ENCODE results near the gene SLC6A20. TPM values are rescaled to one million over a fixed set of nuclear protein-coding genes. Genes with fewer than 3 reads are reported as not detected.

SLC6A20 gene
- total RNA-seq, 1 experiment from 2014 or later: not detected

- H3K36me3 Mint-ChIP-seq (ENCODE audit: insufficient read depth, unreplicated experiment): no peaks in the 10 kb centered on the region
- H3K27me3 Mint-ChIP-seq (ENCODE audit: insufficient read depth, unreplicated experiment): peaks cover 55% of the 10 kb centered on the region
- no TSS peak for BruUV-seq (replicated peaks)
- CTCF ChIA-PET: no interaction called here
- peaks cover 12% of the 10 kb centered on the region for H3K9me3 Mint-ChIP-seq (ENCODE audit: unreplicated experiment)
- TF ChIP-seq CTCF (IDR thresholded peaks at IDR 0.05; ENCODE audit: unreplicated experiment): no peak
- no peak overlapping the region for H3K4me3 Mint-ChIP-seq (ENCODE audit: unreplicated experiment)
- H3K27ac Mint-ChIP-seq (ENCODE audit: low read depth, unreplicated experiment): no peak overlapping the region
- no peak for DNase-seq (ENCODE audit: unreplicated experiment)
- POLR2A ChIA-PET: interaction anchor here (0.6 kb wide), 1 partner anchor 543 kb away, joined by 3 read pairs; no protein-coding TSS in a partner anchor
- intact Hi-C loops (cut with micrococcal nuclease): no loop called here
- no peaks in the 10 kb centered on the region for H3K4me1 Mint-ChIP-seq (ENCODE audit: insufficient read depth, unreplicated experiment)
Observed at GRCh38 chr3:45794177-45794560, 2.2 kb downstream of the SLC6A20 start.

GRCh38 chr3:45793482-45794176, 2.7 kb downstream of the SLC6A20 start:
- Mint-ChIP-seq H3K4me3 (ENCODE audit: unreplicated experiment) (no peak overlapping the region), H3K9me3 (ENCODE audit: unreplicated experiment) (peaks cover 17% of the 10 kb centered on the region), H3K27ac (ENCODE audit: low read depth, unreplicated experiment) (no peak overlapping the region), H3K4me1 (ENCODE audit: insufficient read depth, unreplicated experiment) (no peaks in the 10 kb centered on the region), H3K27me3 (ENCODE audit: insufficient read depth, unreplicated experiment) (peaks cover 55% of the 10 kb centered on the region), H3K36me3 (ENCODE audit: insufficient read depth, unreplicated experiment) (no peaks in the 10 kb centered on the region)
- intact Hi-C loops (cut with micrococcal nuclease): no loop called here
- BruUV-seq (replicated peaks): no TSS peak
- no peak for DNase-seq (ENCODE audit: unreplicated experiment)
- TF ChIP-seq CTCF (IDR thresholded peaks at IDR 0.05; ENCODE audit: unreplicated experiment): no peak
- POLR2A ChIA-PET: interaction anchor here (0.6 kb wide), 1 partner anchor 542 kb away, joined by 3 read pairs; no protein-coding TSS in a partner anchor
- CTCF ChIA-PET: interaction anchor here (0.9 kb wide), 1 partner anchor 398 kb away, joined by 3 read pairs; no protein-coding TSS in a partner anchor

GRCh38 chr3:45792516-45793172, 3.7 kb downstream of the SLC6A20 start:
- Mint-ChIP-seq H3K36me3 (ENCODE audit: insufficient read depth, unreplicated experiment) (no peaks in the 10 kb centered on the region), H3K27me3 (ENCODE audit: insufficient read depth, unreplicated experiment) (peaks cover 56% of the 10 kb centered on the region), H3K27ac (ENCODE audit: low read depth, unreplicated experiment) (no peak overlapping the region), H3K4me1 (ENCODE audit: insufficient read depth, unreplicated experiment) (no peaks in the 10 kb centered on the region), H3K4me3 (ENCODE audit: unreplicated experiment) (no peak overlapping the region), H3K9me3 (ENCODE audit: unreplicated experiment) (peaks cover 17% of the 10 kb centered on the region)
- no peak for DNase-seq (ENCODE audit: unreplicated experiment)
- ChIA-PET POLR2A (no interaction called here), CTCF (interaction anchor here (0.9 kb wide), 1 partner anchor 399 kb away, joined by 3 read pairs; no protein-coding TSS in a partner anchor)
- no peak for TF ChIP-seq CTCF (IDR thresholded peaks at IDR 0.05; ENCODE audit: unreplicated experiment)
- intact Hi-C loops (cut with micrococcal nuclease): no loop called here
- no TSS peak for BruUV-seq (replicated peaks)

GRCh38 chr3:45792036-45792435, 4.3 kb downstream of the SLC6A20 start:
- intact Hi-C loops (cut with micrococcal nuclease): no loop called here
- POLR2A ChIA-PET: no interaction called here
- no peak for DNase-seq (ENCODE audit: unreplicated experiment)
- CTCF ChIA-PET: no interaction called here
- Mint-ChIP-seq H3K9me3 (ENCODE audit: unreplicated experiment) (peaks cover 17% of the 10 kb centered on the region), H3K27me3 (ENCODE audit: insufficient read depth, unreplicated experiment) (peaks cover 56% of the 10 kb centered on the region), H3K4me1 (ENCODE audit: insufficient read depth, unreplicated experiment) (no peaks in the 10 kb centered on the region), H3K36me3 (ENCODE audit: insufficient read depth, unreplicated experiment) (no peaks in the 10 kb centered on the region), H3K27ac (ENCODE audit: low read depth, unreplicated experiment) (no peak overlapping the region), H3K4me3 (ENCODE audit: unreplicated experiment) (no peak overlapping the region)
- no TSS peak for BruUV-seq (replicated peaks)
- TF ChIP-seq CTCF (IDR thresholded peaks at IDR 0.05; ENCODE audit: unreplicated experiment): no peak

All from MCF 10A (cell line).